ENCODE measurements around the gene ROR2. TPM values are rescaled to one million over a fixed set of nuclear protein-coding genes. Genes with fewer than 3 reads are reported as not detected.

The ROR2 gene
- total RNA-seq, 4 donors from 2014 or later = 35.6 to 67.6 (median 50.6) TPM

DNA sequence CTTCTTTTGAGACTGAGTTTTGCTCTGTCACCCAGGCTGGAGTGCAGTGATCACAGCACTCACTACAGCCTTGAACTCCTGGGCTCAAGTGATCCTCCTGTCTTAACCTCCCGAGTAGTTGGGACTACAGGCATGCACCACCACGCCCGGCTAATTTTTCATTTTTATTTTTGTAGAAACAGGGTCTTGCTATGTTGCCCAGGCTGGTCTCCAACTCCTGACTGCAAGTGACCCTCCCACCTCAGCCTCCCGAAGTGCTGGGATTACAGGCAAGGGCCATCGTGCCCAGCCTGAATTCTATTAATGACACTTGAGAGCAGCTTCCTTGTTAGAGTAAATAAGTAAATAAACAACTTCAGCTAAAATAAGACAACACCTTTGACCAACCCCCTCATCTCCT lies 12.3 kb downstream of the ROR2 start:
- no peak for DNase-seq
- H3K4me3 ChIP-seq = no peak overlapping the region
- H3K27ac ChIP-seq = no peak overlapping the region
- H3K27me3 ChIP-seq = no peaks in the 10 kb centered on the region
- peaks cover 0 to 6% of the 10 kb centered on the region in 2 donors for H3K4me1 ChIP-seq
- intact Hi-C loops (cut with DNase I; ENCODE audit: low total_unique reads) = no loop called here
- no peak for TF ChIP-seq POLR2A (IDR thresholded peaks at IDR 0.05)
- TF ChIP-seq, protein P1, sequence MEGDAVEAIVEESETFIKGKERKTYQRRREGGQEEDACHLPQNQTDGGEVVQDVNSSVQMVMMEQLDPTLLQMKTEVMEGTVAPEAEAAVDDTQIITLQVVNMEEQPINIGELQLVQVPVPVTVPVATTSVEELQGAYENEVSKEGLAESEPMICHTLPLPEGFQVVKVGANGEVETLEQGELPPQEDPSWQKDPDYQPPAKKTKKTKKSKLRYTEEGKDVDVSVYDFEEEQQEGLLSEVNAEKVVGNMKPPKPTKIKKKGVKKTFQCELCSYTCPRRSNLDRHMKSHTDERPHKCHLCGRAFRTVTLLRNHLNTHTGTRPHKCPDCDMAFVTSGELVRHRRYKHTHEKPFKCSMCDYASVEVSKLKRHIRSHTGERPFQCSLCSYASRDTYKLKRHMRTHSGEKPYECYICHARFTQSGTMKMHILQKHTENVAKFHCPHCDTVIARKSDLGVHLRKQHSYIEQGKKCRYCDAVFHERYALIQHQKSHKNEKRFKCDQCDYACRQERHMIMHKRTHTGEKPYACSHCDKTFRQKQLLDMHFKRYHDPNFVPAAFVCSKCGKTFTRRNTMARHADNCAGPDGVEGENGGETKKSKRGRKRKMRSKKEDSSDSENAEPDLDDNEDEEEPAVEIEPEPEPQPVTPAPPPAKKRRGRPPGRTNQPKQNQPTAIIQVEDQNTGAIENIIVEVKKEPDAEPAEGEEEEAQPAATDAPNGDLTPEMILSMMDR (IDR thresholded peaks at IDR 0.05) = no peak
- no peaks in the 10 kb centered on the region for H3K36me3 ChIP-seq
- no peaks in the 10 kb centered on the region for H3K9me3 ChIP-seq

DNA sequence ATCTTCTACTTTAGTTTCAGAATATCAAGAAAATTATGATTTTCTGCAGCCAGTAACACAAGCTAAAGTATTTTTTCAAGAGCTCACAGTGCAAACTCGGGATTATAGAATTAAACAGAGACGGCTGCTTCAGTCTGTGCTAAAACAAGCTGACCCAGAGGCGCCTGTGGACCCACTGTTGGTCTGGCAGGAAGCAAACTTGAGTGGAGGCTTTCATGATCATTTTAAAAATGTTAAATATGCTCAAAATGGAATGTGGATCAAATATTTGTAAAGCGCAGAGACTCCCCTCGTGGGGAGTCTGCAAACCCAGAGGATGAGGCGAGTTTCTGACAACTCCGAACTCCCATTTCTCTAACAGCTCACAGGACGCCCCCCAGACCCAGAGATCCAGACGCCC lies 13.0 kb downstream of the ROR2 start:
- Histone ChIP-seq H3K27ac (no peak overlapping the region), H3K36me3 (no peaks in the 10 kb centered on the region), H3K4me1 (peaks cover 0 to 6% of the 10 kb centered on the region in 2 donors), H3K27me3 (no peaks in the 10 kb centered on the region), H3K4me3 (no peak overlapping the region), H3K9me3 (no peaks in the 10 kb centered on the region)
- TF ChIP-seq, protein P1 (IDR thresholded peaks at IDR 0.05) = no peak
- no peak for TF ChIP-seq POLR2A (IDR thresholded peaks at IDR 0.05)
- no peak for DNase-seq
- intact Hi-C loops (cut with DNase I; ENCODE audit: low total_unique reads) = no loop called here

DNA sequence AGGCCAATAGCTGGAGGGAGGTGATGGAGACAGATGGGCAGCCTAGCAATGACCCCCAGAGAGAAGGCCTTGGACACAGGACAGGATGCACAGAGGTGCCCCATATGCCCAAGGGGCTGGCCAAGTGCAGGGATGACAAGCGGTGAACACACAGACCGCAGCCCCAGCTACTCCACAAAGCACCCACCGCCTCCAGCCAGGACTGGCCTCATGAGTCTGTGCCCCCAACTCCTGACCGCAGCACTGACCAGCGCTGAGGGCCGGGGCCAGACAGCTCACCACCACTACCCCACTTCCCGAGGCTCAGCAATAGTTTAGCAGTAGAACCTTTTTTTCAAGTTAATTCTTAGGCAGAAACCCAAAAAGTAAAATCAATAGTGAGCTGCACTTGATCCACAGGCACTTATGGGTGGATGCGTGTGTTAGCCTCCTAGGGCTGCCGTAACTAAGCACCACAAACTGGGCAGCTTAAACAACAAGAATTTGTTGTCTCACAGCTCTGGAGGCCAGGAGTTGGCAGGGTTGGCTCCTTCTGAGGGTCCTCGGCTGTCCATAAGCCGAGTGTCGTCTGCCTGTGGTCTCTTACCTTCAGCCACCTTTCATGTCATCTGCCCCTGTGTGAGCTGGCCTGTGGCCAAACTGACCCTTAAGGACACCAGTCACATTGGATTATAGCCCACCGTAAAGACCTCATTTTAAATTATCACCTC lies 14.1 kb downstream of the ROR2 start:
- intact Hi-C loops (cut with DNase I; ENCODE audit: low total_unique reads) = no loop called here
- peak in 1 of 2 donors; percentile 16 for DNase-seq

DNA sequence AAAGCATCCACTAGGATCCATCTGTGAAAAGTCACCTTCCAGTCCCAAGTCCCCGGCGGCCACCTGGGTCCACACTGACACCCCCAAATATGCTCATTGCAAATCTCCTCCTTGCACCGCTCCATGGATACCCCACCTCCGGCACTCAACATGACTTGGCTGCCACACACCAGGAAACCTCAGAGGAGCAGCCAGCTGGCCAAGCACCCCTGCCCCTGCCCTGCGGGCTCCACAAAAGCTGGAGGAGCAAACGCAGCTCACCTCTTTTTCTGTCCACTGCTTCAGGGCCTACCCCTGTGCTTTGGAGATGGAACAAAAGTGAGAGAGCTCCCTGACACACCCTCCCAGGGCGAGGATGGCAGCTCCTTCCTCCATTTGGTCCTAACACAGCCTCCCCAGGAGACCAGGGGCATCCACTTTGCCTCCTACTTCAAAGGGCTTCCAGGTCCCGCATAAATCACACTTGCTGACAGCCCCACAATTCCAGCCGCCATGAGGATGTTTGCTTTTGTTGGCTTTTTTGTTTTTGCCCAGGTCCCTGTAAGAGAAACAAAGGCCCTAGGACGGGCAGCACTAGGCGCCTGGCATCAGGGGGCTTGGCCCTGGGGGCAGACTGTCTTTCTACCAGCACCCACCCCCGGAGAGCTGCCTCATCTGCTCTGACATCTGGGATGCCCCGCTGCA lies 14.8 kb downstream of the ROR2 start:
- H3K27ac ChIP-seq = peak overlapping the region; percentile 51 to 74

More for the DNA sequence above, 14.1 kb downstream of the ROR2 start:
- no peaks in the 10 kb centered on the region for H3K36me3 ChIP-seq
- TF ChIP-seq, protein P1 (IDR thresholded peaks at IDR 0.05) = no peak
- TF ChIP-seq POLR2A (IDR thresholded peaks at IDR 0.05) = no peak
- peaks cover 0 to 6% of the 10 kb centered on the region in 2 donors for H3K4me1 ChIP-seq
- no peaks in the 10 kb centered on the region for H3K27me3 ChIP-seq
- H3K9me3 ChIP-seq = peaks cover 0 to 10% of the 10 kb centered on the region in 2 donors
- H3K27ac ChIP-seq = peak overlapping the region; percentile 51 to 74
- no peak overlapping the region for H3K4me3 ChIP-seq

More for the DNA sequence above, 14.8 kb downstream of the ROR2 start:
- Histone ChIP-seq H3K27me3 (no peaks in the 10 kb centered on the region), H3K9me3 (peaks cover 0 to 18% of the 10 kb centered on the region in 2 donors), H3K4me3 (no peak overlapping the region), H3K36me3 (no peaks in the 10 kb centered on the region), H3K4me1 (peaks cover 0 to 6% of the 10 kb centered on the region in 2 donors)
- DNase-seq = peak in 1 of 2 donors; percentile 11
- intact Hi-C loops (cut with DNase I; ENCODE audit: low total_unique reads) = no loop called here
- TF ChIP-seq POLR2A (IDR thresholded peaks at IDR 0.05) = no peak
- TF ChIP-seq, protein P1 (IDR thresholded peaks at IDR 0.05) = no peak

Data from uterus (tissue), 4 donors.